KG1 (cell line): ENCODE measurements around the gene TRPM7.
"Not testable (repeated sequence)": the region's sequence is repeated elsewhere in the genome, so short reads cannot be mapped to it uniquely, and the experiment has no call there.

Experiments
- DNase-seq: peaks from one replicate; lab custom pipeline; 2025; lab: John Stamatoyannopoulos, UW

TRPM7 gene

GRCh38 chr15:50670115-50670514, 16.5 kb downstream of the TRPM7 start:
- DNase-seq, result no peak

GRCh38 chr15:50669611-50670010, 17.0 kb downstream of the TRPM7 start:
- no peak for DNase-seq

GRCh38 chr15:50665938-50666337, 20.7 kb downstream of the TRPM7 start:
- no peak for DNase-seq

GRCh38 chr15:50655555-50655954, 31.0 kb downstream of the TRPM7 start:
- DNase-seq, result no peak

- DNase-seq, result no peak
These were observed 33.3 kb downstream of the TRPM7 start for GRCh38 chr15:50653156-50653743.

- no peak for DNase-seq
These were observed 33.9 kb downstream of the TRPM7 start for GRCh38 chr15:50652671-50653070.

GRCh38 chr15:50641318-50641717, 45.3 kb downstream of the TRPM7 start:
- DNase-seq, result no peak

- DNase-seq, result no peak
These were observed 50.5 kb downstream of the TRPM7 start for GRCh38 chr15:50636146-50636545.

GRCh38 chr15:50633653-50634052, 52.9 kb downstream of the TRPM7 start:
- no peak for DNase-seq

GRCh38 chr15:50628421-50628820, 58.2 kb downstream of the TRPM7 start:
- DNase-seq, result no peak

GRCh38 chr15:50627351-50628055, 59.1 kb downstream of the TRPM7 start:
- no peak for DNase-seq

GRCh38 chr15:50624616-50625168, 61.9 kb downstream of the TRPM7 start:
- no peak for DNase-seq

GRCh38 chr15:50622361-50622943, 64.1 kb downstream of the TRPM7 start:
- DNase-seq, result not testable (repeated sequence)

- not testable (repeated sequence) for DNase-seq
These were observed 69.6 kb downstream of the TRPM7 start for GRCh38 chr15:50616960-50617359.

- DNase-seq, result not testable (repeated sequence)
These were observed 70.0 kb downstream of the TRPM7 start for GRCh38 chr15:50616554-50616953.

- DNase-seq, result no peak
These were observed 73.0 kb downstream of the TRPM7 start for GRCh38 chr15:50613600-50613999.

GRCh38 chr15:50607129-50607528, 79.5 kb downstream of the TRPM7 start:
- DNase-seq, result no peak

GRCh38 chr15:50605462-50605861, 81.1 kb downstream of the TRPM7 start:
- DNase-seq, result no peak

- DNase-seq, result not testable (repeated sequence)
These were observed 84.6 kb downstream of the TRPM7 start for GRCh38 chr15:50602028-50602427.

GRCh38 chr15:50594311-50594710, 92.3 kb downstream of the TRPM7 start:
- DNase-seq, result no peak

- no peak for DNase-seq
These were observed 92.8 kb downstream of the TRPM7 start for GRCh38 chr15:50593761-50594160.

GRCh38 chr15:50590288-50590687, 96.3 kb downstream of the TRPM7 start:
- DNase-seq, result no peak

- no peak for DNase-seq
These were observed 109.1 kb downstream of the TRPM7 start for GRCh38 chr15:50577492-50577891.
